ENCODE results near the gene LTBP3. TPM values are rescaled to one million over a fixed set of nuclear protein-coding genes. Genes with fewer than 3 reads are reported as not detected.

LTBP3 gene
- total RNA-seq, 1 donor from 2014 or later = 80.3 TPM

DNA sequence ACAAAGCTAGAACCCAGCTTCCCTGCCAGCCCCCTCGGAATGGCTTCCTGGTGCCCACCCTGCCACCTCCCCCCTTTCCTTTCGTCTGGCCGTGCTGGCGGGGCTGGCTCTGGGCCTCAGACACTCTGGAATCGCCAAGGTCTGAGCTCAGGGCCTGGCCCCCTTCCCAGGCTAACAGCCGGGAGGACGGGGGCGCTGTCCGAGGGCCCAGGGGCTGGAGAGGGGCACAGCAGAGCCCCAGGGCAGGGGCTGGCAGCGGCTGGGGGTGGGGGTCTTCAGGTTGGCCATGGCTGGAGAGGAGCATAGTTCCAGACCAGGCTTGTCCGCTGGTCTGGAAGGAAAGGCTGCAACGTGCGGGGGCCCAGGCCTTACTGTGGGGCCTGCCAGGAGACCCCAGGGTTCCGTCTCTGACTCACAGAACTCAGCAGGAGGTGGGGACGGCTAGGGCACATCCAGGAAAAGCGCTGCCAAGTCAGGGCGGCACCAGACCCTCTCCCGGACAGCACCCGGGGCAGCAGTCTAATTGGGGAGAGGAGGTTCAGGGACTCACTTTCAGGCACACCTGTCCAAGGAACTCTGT lies 861 bp upstream of the LTBP3 start:
- no peaks in the 10 kb centered on the region for H3K9me3 ChIP-seq (replicated peaks)
- peaks cover under 1% of the 10 kb centered on the region for H3K36me3 ChIP-seq
- intact Hi-C loops (cut with micrococcal nuclease) = no loop called here
- H3K27ac ChIP-seq (replicated peaks) = peak overlapping the region; percentile 99
- H3K4me3 ChIP-seq = peak overlapping the region; percentile 79
- TF ChIP-seq, protein P1, sequence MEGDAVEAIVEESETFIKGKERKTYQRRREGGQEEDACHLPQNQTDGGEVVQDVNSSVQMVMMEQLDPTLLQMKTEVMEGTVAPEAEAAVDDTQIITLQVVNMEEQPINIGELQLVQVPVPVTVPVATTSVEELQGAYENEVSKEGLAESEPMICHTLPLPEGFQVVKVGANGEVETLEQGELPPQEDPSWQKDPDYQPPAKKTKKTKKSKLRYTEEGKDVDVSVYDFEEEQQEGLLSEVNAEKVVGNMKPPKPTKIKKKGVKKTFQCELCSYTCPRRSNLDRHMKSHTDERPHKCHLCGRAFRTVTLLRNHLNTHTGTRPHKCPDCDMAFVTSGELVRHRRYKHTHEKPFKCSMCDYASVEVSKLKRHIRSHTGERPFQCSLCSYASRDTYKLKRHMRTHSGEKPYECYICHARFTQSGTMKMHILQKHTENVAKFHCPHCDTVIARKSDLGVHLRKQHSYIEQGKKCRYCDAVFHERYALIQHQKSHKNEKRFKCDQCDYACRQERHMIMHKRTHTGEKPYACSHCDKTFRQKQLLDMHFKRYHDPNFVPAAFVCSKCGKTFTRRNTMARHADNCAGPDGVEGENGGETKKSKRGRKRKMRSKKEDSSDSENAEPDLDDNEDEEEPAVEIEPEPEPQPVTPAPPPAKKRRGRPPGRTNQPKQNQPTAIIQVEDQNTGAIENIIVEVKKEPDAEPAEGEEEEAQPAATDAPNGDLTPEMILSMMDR (IDR thresholded peaks at IDR 0.05; ENCODE audit: borderline replicate concordance) = no peak
- peak; percentile 76 for DNase-seq
- H3K4me1 ChIP-seq = peaks cover 68% of the 10 kb centered on the region
- no peaks in the 10 kb centered on the region for H3K27me3 ChIP-seq (ENCODE audit: low read depth)

DNA sequence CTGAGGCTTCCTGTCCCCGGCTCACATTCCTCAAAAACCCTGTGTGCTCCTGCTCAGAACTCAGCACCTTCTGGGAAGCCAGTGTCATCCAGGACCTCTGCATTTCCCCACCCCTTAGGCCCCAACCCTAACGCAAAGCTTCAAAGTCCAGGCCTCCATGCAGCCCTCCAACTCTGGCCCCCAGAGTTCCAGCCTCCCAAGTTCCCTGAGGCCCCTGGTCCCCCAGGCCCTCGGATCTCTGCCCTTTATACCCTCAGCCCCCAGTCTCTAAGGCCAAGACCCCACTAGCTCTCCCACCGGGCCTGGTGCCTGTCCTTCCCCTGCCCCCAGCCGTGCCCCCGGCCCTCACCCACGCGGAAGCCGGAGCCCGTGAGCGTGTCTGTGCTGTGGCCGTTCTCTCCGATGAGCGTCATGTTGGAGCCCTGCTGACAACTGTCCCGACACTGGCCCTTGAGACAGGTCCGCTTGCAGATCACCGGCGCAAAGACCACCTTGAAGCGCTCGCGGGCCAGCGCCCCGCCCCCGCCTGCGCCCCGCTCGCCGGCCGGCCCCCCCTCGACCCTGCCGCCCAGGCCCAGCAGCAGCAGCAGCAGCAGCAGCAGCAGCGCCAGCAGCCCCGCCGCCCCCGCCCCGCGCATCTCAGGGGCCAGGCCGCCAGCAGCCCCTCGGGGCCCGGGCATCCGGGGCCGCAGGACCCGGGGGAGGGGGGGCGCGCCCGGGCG lies 718 bp downstream of the LTBP3 start:
- DNase-seq = no peak
- H3K9me3 ChIP-seq (replicated peaks) = no peaks in the 10 kb centered on the region
- TF ChIP-seq, protein P1 (IDR thresholded peaks at IDR 0.05; ENCODE audit: borderline replicate concordance) = no peak
- intact Hi-C loops (cut with micrococcal nuclease) = no loop called here
- peak overlapping the region; percentile 79 for H3K4me3 ChIP-seq
- peak overlapping the region; percentile 99 for H3K27ac ChIP-seq (replicated peaks)
- no peaks in the 10 kb centered on the region for H3K27me3 ChIP-seq (ENCODE audit: low read depth)
- H3K36me3 ChIP-seq = peaks cover 12% of the 10 kb centered on the region
- peaks cover 84% of the 10 kb centered on the region for H3K4me1 ChIP-seq

DNA sequence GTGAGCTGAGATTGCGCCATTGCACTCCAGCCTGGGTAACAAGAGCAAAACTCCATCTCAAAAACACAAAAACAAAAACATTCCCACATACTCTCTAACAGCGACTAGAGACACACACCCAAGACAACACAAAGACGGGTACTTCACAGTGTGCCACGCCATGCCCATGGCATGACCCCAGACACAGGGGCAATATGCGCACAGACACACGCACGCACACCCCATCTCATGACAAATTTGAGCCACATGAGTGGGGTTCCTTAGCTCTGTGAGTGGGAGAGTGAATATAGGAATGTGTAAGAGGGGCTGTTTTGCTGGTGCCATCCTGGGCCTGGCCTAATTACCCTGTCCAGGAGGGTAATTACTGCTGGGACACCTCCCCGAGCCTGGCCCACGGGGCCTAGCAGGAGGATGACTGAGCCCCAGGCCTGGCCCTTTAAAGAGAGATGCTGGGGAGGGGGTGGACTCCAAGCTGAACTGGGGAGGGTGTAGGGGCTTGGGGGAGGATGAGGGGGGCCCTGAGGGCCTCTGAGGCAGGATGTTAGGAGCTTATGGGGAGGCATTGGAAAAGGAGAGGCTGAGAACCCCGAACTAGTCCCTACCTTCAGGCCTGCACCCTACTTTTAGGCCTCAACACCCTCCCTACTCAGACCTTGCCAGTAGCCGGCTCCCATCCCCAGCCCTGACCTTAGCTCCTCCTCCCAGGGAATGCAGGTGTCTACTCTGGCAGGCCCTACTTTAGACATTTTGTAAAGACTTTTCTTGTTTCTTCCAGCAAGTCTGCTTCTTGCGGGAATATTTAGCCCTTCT lies 1.5 kb downstream of the LTBP3 start:
- Histone ChIP-seq H3K9me3 (replicated peaks) (no peaks in the 10 kb centered on the region), H3K27ac (replicated peaks) (peak overlapping the region; percentile 99), H3K4me3 (peak overlapping the region; percentile 79), H3K36me3 (peaks cover 18% of the 10 kb centered on the region), H3K4me1 (peaks cover 91% of the 10 kb centered on the region), H3K27me3 (ENCODE audit: low read depth) (no peaks in the 10 kb centered on the region)
- intact Hi-C loops (cut with micrococcal nuclease) = no loop called here
- TF ChIP-seq, protein P1 (IDR thresholded peaks at IDR 0.05; ENCODE audit: borderline replicate concordance) = no peak
- DNase-seq = no peak

DNA sequence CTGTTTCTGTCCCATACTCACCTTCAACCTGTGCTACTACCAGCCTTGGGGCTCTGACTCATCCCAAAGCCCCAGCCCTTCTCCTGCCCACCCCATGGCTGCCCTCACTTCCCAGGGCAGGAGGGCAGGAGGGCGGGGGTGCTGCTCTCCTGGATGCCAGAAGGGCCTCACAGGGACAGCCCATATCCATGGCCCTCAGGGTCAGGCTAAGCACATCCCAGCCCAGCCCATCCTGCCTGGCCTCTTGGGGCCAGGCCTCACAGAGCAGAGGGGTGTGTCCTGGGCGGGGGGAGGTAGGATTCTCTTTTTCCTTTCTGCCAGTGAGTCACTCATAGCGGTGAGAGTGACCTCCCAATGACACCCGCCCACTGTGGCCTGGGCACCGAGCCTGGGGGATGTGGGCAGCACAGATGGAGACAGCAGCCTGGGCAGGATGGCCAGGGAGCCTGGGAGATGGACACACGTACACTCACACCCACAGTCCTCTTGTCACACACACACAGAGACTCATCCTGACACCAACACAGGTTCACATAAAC lies 2.4 kb downstream of the LTBP3 start:
- peaks cover 85% of the 10 kb centered on the region for H3K4me1 ChIP-seq
- peak overlapping the region; percentile 99 for H3K27ac ChIP-seq (replicated peaks)
- no peaks in the 10 kb centered on the region for H3K9me3 ChIP-seq (replicated peaks)
- TF ChIP-seq, protein P1 (IDR thresholded peaks at IDR 0.05; ENCODE audit: borderline replicate concordance) = no peak
- H3K27me3 ChIP-seq (ENCODE audit: low read depth) = no peaks in the 10 kb centered on the region
- H3K4me3 ChIP-seq = peak overlapping the region; percentile 79
- intact Hi-C loops (cut with micrococcal nuclease) = no loop called here
- H3K36me3 ChIP-seq = peaks cover 27% of the 10 kb centered on the region
- peak; percentile 64 for DNase-seq

DNA sequence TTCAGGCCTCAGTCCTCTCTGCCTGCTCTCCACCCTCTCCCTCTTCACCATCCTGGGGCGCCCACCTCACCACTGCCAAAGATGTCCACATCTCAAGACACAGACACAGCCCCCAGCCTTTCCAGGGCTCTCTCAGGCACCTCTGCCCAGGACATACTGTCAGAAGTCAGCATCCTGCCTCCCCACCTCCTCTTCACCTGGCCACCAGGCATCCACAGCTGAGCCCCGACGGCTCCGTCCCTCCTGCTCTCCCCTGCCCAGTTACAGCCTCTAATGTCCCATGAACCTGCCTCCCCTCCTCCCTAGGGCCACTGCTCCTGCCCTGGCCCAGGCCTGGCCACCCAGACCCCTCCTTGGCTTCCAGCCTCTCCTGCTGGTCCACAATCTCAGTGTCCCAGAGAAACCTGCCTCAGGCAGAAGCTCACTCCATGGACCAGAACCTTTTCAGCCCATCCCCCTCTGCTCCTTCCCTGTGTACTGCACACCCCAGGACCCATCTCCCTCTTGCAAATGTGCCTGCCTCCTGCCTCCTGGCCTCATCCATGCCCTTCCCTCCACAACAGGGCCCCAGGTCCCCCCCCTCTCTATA lies 3.2 kb downstream of the LTBP3 start:
- peaks cover 35% of the 10 kb centered on the region for H3K36me3 ChIP-seq
- peaks cover 77% of the 10 kb centered on the region for H3K4me1 ChIP-seq
- TF ChIP-seq, protein P1 (IDR thresholded peaks at IDR 0.05; ENCODE audit: borderline replicate concordance) = no peak
- H3K27ac ChIP-seq (replicated peaks) = peak overlapping the region; percentile 99
- no peaks in the 10 kb centered on the region for H3K27me3 ChIP-seq (ENCODE audit: low read depth)
- intact Hi-C loops (cut with micrococcal nuclease) = no loop called here
- H3K9me3 ChIP-seq (replicated peaks) = no peaks in the 10 kb centered on the region
- DNase-seq = no peak
- H3K4me3 ChIP-seq = peak overlapping the region; percentile 79
